GM12878 (cell line): ENCODE measurements around the gene NOS2. TPM values are rescaled to one million over a fixed set of nuclear protein-coding genes. Genes with fewer than 3 reads are reported as not detected.

Source experiments
- CBX5 ChIP-seq: sonication (generic); IDR thresholded peaks from 2 replicates; pipeline ENCODE4 v1.6.1; 2016; ENCODE audit warnings: low read depth, moderate library complexity, mild to moderate bottlenecking, inconsistent platforms
- CEBPB ChIP-seq, 2 experiments: fragments of 150-350 bp in 1 of 2; IDR thresholded peaks; 2 replicates each; pipeline ENCODE4 v1.6.1; 2012 to 2014; ENCODE audit warnings: low read depth in 2 of 2, low read length in 2 of 2, borderline replicate concordance in 1 of 2, inconsistent platforms in 1 of 2
- CHD2 ChIP-seq: IDR thresholded peaks from 2 replicates; pipeline ENCODE4 v1.6.1; 2011; ENCODE audit warnings: low read depth, low read length, improper control_type of control experiment, borderline replicate concordance
- CREM ChIP-seq: IDR thresholded peaks from 2 replicates; pipeline ENCODE4 v1.6.1; 2014; ENCODE audit warnings: antibody characterized with exemption, low read depth
- HCFC1 ChIP-seq: fragments of 150-350 bp; IDR thresholded peaks from 2 replicates; pipeline ENCODE4 v1.6.1; 2014; ENCODE audit warnings: low read length
- HDAC2 ChIP-seq: fragments of 200-600 bp; sonication (generic); IDR thresholded peaks from 2 replicates; pipeline ENCODE4 v1.6.1; 2017
- MAX ChIP-seq: IDR thresholded peaks from 2 replicates; pipeline ENCODE4 v1.6.1; 2012; ENCODE audit warnings: low read depth, low read length, improper control_type of control experiment
- MXI1 ChIP-seq: fragments of 150-350 bp; IDR thresholded peaks from 2 replicates; pipeline ENCODE4 v1.6.1; 2011; ENCODE audit warnings: low read depth, mild to moderate bottlenecking, inconsistent platforms, low read length, improper control_type of control experiment
- NFYB ChIP-seq: IDR thresholded peaks from 2 replicates; pipeline ENCODE4 v1.6.1; 2011; ENCODE audit warnings: low read depth, mild to moderate bottlenecking, low read length, improper control_type of control experiment, moderate library complexity; ENCODE audit not compliant: insufficient read depth
- NR2F1 ChIP-seq: fragments of 450-650 bp; conservative IDR thresholded peaks from 2 replicates; pipeline ENCODE4 v1.6.1; 2017; ENCODE audit warnings: mild to moderate bottlenecking
- PAX8 ChIP-seq: fragments of 450-650 bp; IDR thresholded peaks from 2 replicates; pipeline ENCODE4 v1.6.1; 2017; ENCODE audit warnings: mild to moderate bottlenecking, moderate library complexity
- TCF7 ChIP-seq: IDR thresholded peaks from 2 replicates; pipeline ENCODE4 v1.6.1; 2014; ENCODE audit warnings: antibody characterized with exemption, borderline replicate concordance
- USF1 ChIP-seq: IDR thresholded peaks from 2 replicates; pipeline ENCODE4 v1.6.1; 2011; ENCODE audit warnings: borderline replicate concordance, low read depth, mild to moderate bottlenecking, moderate library complexity, mixed read lengths, low read length; ENCODE audit not compliant: insufficient read depth; ENCODE audit errors: extremely low read length
- YBX1 ChIP-seq: fragments of 450-650 bp; IDR thresholded peaks from 2 replicates; pipeline ENCODE4 v1.6.1; 2016; ENCODE audit warnings: antibody characterized with exemption
- YY1 ChIP-seq: IDR thresholded peaks from 2 replicates; pipeline ENCODE4 v1.6.1; 2011; ENCODE audit warnings: low read depth, mild to moderate bottlenecking, low read length
- polyA plus RNA-seq, 11 experiments: library from polyadenylated mRNA; depleted of rRNA in 4 of 11; unstranded in 6 of 11; stranded (reverse) in 5 of 11; fragments of >200 nt; fragmentation: Nextera tagmentation in 4 of 11; fragmentation: Illumina TruSeq in 1 of 11; extraction: Ambion mirVana in 4 of 11; extraction: Trizol in 1 of 11; gene quantifications; 1 replicate in 1 of 11; 2 replicates in 10 of 11; pipeline versions ENCODE4 v1.2.1 to v1.2.3, GENCODE V29; 2011 to 2016; ENCODE audit warnings: inconsistent platforms in 2 of 11, missing spikeins in 2 of 11, low read depth in 1 of 11
- total RNA-seq, 4 experiments: library from RNA; depleted of rRNA in 3 of 4; stranded (reverse); fragments of >200 nt in 3 of 4; fragmentation: Illumina TruSeq in 1 of 4; extraction: Trizol in 1 of 4; gene quantifications; 2 replicates each; pipeline versions ENCODE4 v1.2.1 to v1.2.3, GENCODE V29; 2013 to 2021
- TF ChIP-seq, protein P1 (sequence below): fragments of 450-650 bp; conservative IDR thresholded peaks from 2 replicates; pipeline ENCODE4 v1.6.1; 2017; ENCODE audit warnings: mild to moderate bottlenecking, moderate library complexity
- TF ChIP-seq, protein P2 (sequence below): fragments of 450-650 bp; formaldehyde crosslinking; IDR thresholded peaks from 2 replicates; pipeline ENCODE4 v1.4.0; 2020; ENCODE audit warnings: mild to moderate bottlenecking, moderate library complexity
- TF ChIP-seq, protein P3 (sequence below): IDR thresholded peaks from 2 replicates; pipeline ENCODE4 v1.6.1; 2011; ENCODE audit warnings: borderline replicate concordance, low read depth, mild to moderate bottlenecking, moderate library complexity, low read length; ENCODE audit not compliant: insufficient read depth, poor library complexity, severe bottlenecking
- TF ChIP-seq, protein P4 (sequence below): fragments of 450-650 bp; IDR thresholded peaks from 2 replicates; pipeline ENCODE4 v1.6.1; 2017; ENCODE audit warnings: low read depth, mild to moderate bottlenecking, moderate library complexity

The NOS2 gene
- total and polyA plus RNA-seq, 10 of the 15 experiments (the other 5 are each of a cell fraction or from before 2014, with no cell fraction given), result 0.01 to 0.05 (median 0.01) TPM; not detected in 7

- TF ChIP-seq, protein P1, sequence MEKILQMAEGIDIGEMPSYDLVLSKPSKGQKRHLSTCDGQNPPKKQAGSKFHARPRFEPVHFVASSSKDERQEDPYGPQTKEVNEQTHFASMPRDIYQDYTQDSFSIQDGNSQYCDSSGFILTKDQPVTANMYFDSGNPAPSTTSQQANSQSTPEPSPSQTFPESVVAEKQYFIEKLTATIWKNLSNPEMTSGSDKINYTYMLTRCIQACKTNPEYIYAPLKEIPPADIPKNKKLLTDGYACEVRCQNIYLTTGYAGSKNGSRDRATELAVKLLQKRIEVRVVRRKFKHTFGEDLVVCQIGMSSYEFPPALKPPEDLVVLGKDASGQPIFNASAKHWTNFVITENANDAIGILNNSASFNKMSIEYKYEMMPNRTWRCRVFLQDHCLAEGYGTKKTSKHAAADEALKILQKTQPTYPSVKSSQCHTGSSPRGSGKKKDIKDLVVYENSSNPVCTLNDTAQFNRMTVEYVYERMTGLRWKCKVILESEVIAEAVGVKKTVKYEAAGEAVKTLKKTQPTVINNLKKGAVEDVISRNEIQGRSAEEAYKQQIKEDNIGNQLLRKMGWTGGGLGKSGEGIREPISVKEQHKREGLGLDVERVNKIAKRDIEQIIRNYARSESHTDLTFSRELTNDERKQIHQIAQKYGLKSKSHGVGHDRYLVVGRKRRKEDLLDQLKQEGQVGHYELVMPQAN, result no peak; the same call in 1 of the 2 replicates
- TF ChIP-seq CHD2 (0 out of 2 replicates have a peak, but pooled peaks have one; percentile 52), CREM (0 out of 2 replicates have a peak, but pooled peaks have one; percentile 18), MXI1 (no peak; the same call in 1 of the 2 replicates), CEBPB (IDR thresholded peaks at IDR 0.05; ENCODE audit: borderline replicate concordance in 1 of 2, low read depth in 2 of 2, low read length in 2 of 2) (no peak), PAX8 (no peak), YBX1 (no peak), NFYB (no peak), MAX (no peak), CBX5 (no peak), NR2F1 (peak; percentile 83), HCFC1 (no peak), TCF7 (no peak), HDAC2 (no peak), USF1 (no peak), YY1 (peak; percentile 59)
- TF ChIP-seq, protein P2, sequence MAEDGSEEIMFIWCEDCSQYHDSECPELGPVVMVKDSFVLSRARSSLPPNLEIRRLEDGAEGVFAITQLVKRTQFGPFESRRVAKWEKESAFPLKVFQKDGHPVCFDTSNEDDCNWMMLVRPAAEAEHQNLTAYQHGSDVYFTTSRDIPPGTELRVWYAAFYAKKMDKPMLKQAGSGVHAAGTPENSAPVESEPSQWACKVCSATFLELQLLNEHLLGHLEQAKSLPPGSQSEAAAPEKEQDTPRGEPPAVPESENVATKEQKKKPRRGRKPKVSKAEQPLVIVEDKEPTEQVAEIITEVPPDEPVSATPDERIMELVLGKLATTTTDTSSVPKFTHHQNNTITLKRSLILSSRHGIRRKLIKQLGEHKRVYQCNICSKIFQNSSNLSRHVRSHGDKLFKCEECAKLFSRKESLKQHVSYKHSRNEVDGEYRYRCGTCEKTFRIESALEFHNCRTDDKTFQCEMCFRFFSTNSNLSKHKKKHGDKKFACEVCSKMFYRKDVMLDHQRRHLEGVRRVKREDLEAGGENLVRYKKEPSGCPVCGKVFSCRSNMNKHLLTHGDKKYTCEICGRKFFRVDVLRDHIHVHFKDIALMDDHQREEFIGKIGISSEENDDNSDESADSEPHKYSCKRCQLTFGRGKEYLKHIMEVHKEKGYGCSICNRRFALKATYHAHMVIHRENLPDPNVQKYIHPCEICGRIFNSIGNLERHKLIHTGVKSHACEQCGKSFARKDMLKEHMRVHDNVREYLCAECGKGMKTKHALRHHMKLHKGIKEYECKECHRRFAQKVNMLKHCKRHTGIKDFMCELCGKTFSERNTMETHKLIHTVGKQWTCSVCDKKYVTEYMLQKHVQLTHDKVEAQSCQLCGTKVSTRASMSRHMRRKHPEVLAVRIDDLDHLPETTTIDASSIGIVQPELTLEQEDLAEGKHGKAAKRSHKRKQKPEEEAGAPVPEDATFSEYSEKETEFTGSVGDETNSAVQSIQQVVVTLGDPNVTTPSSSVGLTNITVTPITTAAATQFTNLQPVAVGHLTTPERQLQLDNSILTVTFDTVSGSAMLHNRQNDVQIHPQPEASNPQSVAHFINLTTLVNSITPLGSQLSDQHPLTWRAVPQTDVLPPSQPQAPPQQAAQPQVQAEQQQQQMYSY, result no peak
- TF ChIP-seq, protein P3, sequence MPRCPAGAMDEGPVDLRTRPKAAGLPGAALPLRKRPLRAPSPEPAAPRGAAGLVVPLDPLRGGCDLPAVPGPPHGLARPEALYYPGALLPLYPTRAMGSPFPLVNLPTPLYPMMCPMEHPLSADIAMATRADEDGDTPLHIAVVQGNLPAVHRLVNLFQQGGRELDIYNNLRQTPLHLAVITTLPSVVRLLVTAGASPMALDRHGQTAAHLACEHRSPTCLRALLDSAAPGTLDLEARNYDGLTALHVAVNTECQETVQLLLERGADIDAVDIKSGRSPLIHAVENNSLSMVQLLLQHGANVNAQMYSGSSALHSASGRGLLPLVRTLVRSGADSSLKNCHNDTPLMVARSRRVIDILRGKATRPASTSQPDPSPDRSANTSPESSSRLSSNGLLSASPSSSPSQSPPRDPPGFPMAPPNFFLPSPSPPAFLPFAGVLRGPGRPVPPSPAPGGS, result no peak
- TF ChIP-seq, protein P4, sequence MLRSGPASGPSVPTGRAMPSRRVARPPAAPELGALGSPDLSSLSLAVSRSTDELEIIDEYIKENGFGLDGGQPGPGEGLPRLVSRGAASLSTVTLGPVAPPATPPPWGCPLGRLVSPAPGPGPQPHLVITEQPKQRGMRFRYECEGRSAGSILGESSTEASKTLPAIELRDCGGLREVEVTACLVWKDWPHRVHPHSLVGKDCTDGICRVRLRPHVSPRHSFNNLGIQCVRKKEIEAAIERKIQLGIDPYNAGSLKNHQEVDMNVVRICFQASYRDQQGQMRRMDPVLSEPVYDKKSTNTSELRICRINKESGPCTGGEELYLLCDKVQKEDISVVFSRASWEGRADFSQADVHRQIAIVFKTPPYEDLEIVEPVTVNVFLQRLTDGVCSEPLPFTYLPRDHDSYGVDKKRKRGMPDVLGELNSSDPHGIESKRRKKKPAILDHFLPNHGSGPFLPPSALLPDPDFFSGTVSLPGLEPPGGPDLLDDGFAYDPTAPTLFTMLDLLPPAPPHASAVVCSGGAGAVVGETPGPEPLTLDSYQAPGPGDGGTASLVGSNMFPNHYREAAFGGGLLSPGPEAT, result peak; percentile 79
These were observed 5.3 kb upstream of the NOS2 start (continued) for GRCh38 chr17:27805520-27806146.
